OCI-LY1 (cell line): ENCODE results near the gene PCYT1B.

Experiments used
- H2AFZ ChIP-seq: fragments of 200-600 bp; sonication (generic), shearing (Covaris generic); 2 replicates; pipeline ENCODE4 v1.6.0; 2014; ENCODE audit warnings: antibody characterized with exemption, mild to moderate bottlenecking, low read length
- H3F3A ChIP-seq: fragments of 200-600 bp; sonication (generic), shearing (Covaris generic); 2 replicates; pipeline ENCODE4 v1.6.0; 2014; ENCODE audit warnings: mild to moderate bottlenecking, antibody characterized with exemption, low read length, moderate library complexity; ENCODE audit not compliant: insufficient read depth
- H3K27ac ChIP-seq: fragments of 200-600 bp; sonication (generic); 2 replicates; pipeline ENCODE4 v1.5.1; 2014; ENCODE audit warnings: low read length, mixed run types, mild to moderate bottlenecking, low read depth; ENCODE audit not compliant: poor library complexity, severe bottlenecking
- H3K27me3 ChIP-seq: fragments of 200-600 bp; sonication (generic); 2 replicates; pipeline ENCODE4 v1.6.0; 2014; ENCODE audit warnings: antibody characterized with exemption, mild to moderate bottlenecking, low read length, moderate library complexity; ENCODE audit not compliant: insufficient read depth
- H3K36me3 ChIP-seq: fragments of 200-600 bp; sonication (generic); 2 replicates; pipeline ENCODE4 v1.6.1; 2014; ENCODE audit warnings: mild to moderate bottlenecking, antibody characterized with exemption, low read length, moderate library complexity, mixed read lengths; ENCODE audit not compliant: insufficient read depth
- H3K4me1 ChIP-seq: fragments of 200-600 bp; sonication (generic); 2 replicates; pipeline ENCODE4 v1.5.1; 2014; ENCODE audit warnings: mild to moderate bottlenecking, low read length, moderate library complexity; ENCODE audit not compliant: insufficient read depth, severe bottlenecking
- H3K4me2 ChIP-seq: fragments of 200-600 bp; sonication (generic), shearing (Covaris generic); 2 replicates; pipeline ENCODE4 v1.6.1; 2014; ENCODE audit warnings: low read length
- H3K4me3 ChIP-seq: fragments of 200-600 bp; sonication (generic); 2 replicates; pipeline ENCODE4 v1.5.1; 2014; ENCODE audit warnings: low read length, low read depth, mild to moderate bottlenecking, mixed read lengths; ENCODE audit not compliant: poor library complexity, severe bottlenecking
- H3K79me2 ChIP-seq: fragments of 200-600 bp; shearing (Covaris generic); 2 replicates; pipeline ENCODE4 v1.6.1; 2016; ENCODE audit warnings: mixed run types, low read length, mixed read lengths; ENCODE audit not compliant: insufficient read depth
- H3K9ac ChIP-seq: fragments of 200-600 bp; sonication (generic), shearing (Covaris generic); 2 replicates; pipeline ENCODE4 v1.6.1; 2014; ENCODE audit warnings: mild to moderate bottlenecking, low read length, mixed read lengths
- H3K9me2 ChIP-seq: fragments of 200-600 bp; sonication (generic), shearing (Covaris generic); 2 replicates; pipeline ENCODE4 v1.6.1; 2014; ENCODE audit warnings: low read depth, mild to moderate bottlenecking, low read length, mixed read lengths
- H3K9me3 ChIP-seq: fragments of 200-600 bp; shearing (Covaris generic); 2 replicates; pipeline ENCODE4 v1.6.1; 2014; ENCODE audit warnings: low read length, mixed read lengths
- H4K20me1 ChIP-seq: fragments of 200-600 bp; sonication (generic), shearing (Covaris generic); 2 replicates; pipeline ENCODE4 v1.6.0; 2016; ENCODE audit warnings: mild to moderate bottlenecking, low read length; ENCODE audit not compliant: insufficient read depth
- EZH2 ChIP-seq: fragments of 200-600 bp; sonication (generic), shearing (Covaris generic); IDR thresholded peaks from 2 replicates; pipeline ENCODE4 v1.8.0; 2017; ENCODE audit warnings: borderline replicate concordance, mixed run types, mild to moderate bottlenecking, antibody characterized with exemption, low read length, moderate library complexity, mixed read lengths
- TF ChIP-seq, protein P1 (sequence below): fragments of 200-600 bp; sonication (generic), shearing (Covaris generic); IDR thresholded peaks from 2 replicates; pipeline ENCODE4 v1.5.1; 2017; ENCODE audit warnings: mild to moderate bottlenecking, antibody characterized with exemption, low read length, moderate library complexity, mixed read lengths

PCYT1B gene

DNA sequence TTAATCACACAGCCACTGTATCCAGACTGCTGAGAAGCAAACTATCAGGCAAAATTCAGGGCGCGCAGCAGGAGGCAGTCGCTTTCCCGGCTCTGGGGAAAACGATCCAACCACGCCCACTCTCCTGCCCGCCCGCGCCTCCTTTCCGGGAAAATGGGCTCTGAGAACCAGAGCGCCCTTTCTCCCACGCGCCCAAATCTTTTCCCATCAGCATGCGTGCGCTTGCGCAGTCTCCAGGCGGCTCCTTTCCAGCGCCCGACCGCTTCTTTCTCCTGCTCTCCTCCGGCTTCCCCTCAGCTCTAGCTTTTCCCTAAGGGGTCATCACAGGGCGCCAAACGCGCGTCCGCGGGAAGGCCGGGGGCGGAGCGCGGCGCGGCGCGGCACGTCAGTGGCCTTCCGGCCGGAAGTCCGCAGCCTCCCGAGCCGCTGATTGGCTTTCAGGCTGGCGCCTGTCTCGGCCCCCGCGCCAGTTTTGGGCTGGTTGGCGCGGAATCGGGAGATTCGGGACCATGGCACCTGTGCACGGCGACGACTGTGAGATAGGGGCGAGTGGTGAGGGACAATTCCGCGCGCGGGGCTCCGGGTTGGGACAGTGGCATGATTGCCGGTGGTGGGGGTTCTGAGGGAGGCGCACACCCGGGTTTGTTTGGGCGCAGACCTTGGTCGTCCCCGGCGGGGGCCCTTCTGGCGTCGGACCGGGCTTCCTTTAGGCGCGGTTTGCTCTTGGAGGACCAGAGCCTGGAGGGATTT, 46.5 kb upstream of the PCYT1B start, which contains the start of gene POLA1:
Gene POLA1, plus strand, starts transcription at position 466 of the 750 bp plus-strand sequence. Its CDS starts 44 bp downstream, at position 510.
- H3K4me3 ChIP-seq, result peak within 1 kb of the TSS; percentile 83
- no peaks in the 10 kb centered on the region for H4K20me1 ChIP-seq
- H3K9me3 ChIP-seq, result no peaks in the 10 kb centered on the region
- H3K9me2 ChIP-seq, result no peaks in the 10 kb centered on the region
- H3K79me2 ChIP-seq, result peaks cover 48% of the 10 kb centered on the region
- no peaks in the 10 kb centered on the region for H3F3A ChIP-seq
- TF ChIP-seq EZH2, result no peak
- TF ChIP-seq, protein P1, sequence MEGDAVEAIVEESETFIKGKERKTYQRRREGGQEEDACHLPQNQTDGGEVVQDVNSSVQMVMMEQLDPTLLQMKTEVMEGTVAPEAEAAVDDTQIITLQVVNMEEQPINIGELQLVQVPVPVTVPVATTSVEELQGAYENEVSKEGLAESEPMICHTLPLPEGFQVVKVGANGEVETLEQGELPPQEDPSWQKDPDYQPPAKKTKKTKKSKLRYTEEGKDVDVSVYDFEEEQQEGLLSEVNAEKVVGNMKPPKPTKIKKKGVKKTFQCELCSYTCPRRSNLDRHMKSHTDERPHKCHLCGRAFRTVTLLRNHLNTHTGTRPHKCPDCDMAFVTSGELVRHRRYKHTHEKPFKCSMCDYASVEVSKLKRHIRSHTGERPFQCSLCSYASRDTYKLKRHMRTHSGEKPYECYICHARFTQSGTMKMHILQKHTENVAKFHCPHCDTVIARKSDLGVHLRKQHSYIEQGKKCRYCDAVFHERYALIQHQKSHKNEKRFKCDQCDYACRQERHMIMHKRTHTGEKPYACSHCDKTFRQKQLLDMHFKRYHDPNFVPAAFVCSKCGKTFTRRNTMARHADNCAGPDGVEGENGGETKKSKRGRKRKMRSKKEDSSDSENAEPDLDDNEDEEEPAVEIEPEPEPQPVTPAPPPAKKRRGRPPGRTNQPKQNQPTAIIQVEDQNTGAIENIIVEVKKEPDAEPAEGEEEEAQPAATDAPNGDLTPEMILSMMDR, result no peak
- peak within 1 kb of the TSS; percentile 30 for H3K27ac ChIP-seq
- no peaks in the 10 kb centered on the region; the same call in 1 of the 2 replicates for H3K36me3 ChIP-seq
- H2AFZ ChIP-seq, result peak within 1 kb of the TSS; percentile 68; the same call in 1 of the 2 replicates
- peaks cover 37% of the 10 kb centered on the region for H3K4me1 ChIP-seq
- no peaks in the 10 kb centered on the region for H3K27me3 ChIP-seq
- H3K4me2 ChIP-seq, result peak within 1 kb of the TSS; percentile 72
- H3K9ac ChIP-seq, result peak within 1 kb of the TSS; percentile 80

DNA sequence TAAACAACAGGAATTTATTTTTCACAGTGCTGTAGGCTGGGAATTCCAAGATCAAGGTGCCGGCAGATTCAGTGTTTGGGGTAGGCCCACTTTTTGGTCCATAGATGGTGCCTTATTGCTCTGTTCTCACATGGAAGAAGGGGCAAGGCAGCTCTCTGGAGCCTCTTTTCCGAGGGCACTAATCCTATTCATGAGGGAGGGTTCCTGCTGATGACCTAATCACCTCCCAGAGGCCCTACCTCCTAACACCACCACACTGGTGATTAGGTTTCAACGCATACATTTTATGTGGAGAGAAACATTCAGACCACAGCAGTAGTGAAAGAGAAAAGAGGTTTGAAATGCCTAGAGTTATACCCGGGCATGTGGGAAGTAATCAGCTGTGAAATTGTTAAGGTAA, 45.2 kb upstream of the PCYT1B start:
- no peak overlapping the region for H3K27ac ChIP-seq
- no peak overlapping the region for H3K4me3 ChIP-seq
- H3K79me2 ChIP-seq, result peaks cover 35% of the 10 kb centered on the region
- no peaks in the 10 kb centered on the region for H4K20me1 ChIP-seq
- H3K9me3 ChIP-seq, result no peaks in the 10 kb centered on the region
- no peak overlapping the region for H2AFZ ChIP-seq
- no peaks in the 10 kb centered on the region for H3F3A ChIP-seq
- H3K4me1 ChIP-seq, result peaks cover 37% of the 10 kb centered on the region
- H3K9ac ChIP-seq, result no peak overlapping the region
- TF ChIP-seq, protein P1, result no peak
- TF ChIP-seq EZH2, result no peak
- no peaks in the 10 kb centered on the region for H3K27me3 ChIP-seq
- H3K4me2 ChIP-seq, result 0 out of 2 replicates have a peak overlapping the region, but pooled peaks have one; percentile 72
- H3K36me3 ChIP-seq, result no peaks in the 10 kb centered on the region; the same call in 1 of the 2 replicates
- no peaks in the 10 kb centered on the region for H3K9me2 ChIP-seq

DNA sequence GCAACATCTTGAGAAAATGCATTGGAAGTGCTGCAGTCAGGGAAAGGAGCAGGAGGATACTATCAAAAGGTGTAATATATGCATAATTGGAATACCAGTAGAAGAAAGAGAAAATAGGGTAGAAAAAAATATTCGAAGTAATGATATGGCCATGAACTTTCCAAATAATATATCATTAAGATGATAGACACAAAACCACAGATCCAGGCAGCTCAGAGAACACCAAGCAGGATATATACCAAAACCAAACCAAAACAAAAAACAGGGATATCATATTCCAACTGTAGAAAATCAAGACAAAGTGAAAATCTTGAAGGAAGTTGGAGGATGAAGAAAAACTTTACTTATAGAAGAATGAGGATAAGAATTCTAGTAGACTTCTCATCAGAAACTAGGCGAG, 36.9 kb upstream of the PCYT1B start:
- Histone ChIP-seq H3K27me3 (no peaks in the 10 kb centered on the region), H2AFZ (no peak overlapping the region), H3K9ac (no peak overlapping the region), H3K36me3 (no peaks in the 10 kb centered on the region), H3K9me3 (no peaks in the 10 kb centered on the region), H3K4me2 (no peak overlapping the region), H3K79me2 (no peaks in the 10 kb centered on the region), H3K4me3 (no peak overlapping the region), H4K20me1 (no peaks in the 10 kb centered on the region), H3K9me2 (no peaks in the 10 kb centered on the region), H3F3A (no peaks in the 10 kb centered on the region), H3K4me1 (no peaks in the 10 kb centered on the region), H3K27ac (no peak overlapping the region)
- TF ChIP-seq, protein P1, result no peak
- no peak for TF ChIP-seq EZH2
